ENCODE measurements around the gene VPS35. TPM values are rescaled to one million over a fixed set of nuclear protein-coding genes. Genes with fewer than 3 reads are reported as not detected.

Gene VPS35
- total and polyA plus RNA-seq, 10 of the 15 experiments (the other 5 are each of a cell fraction or from before 2014, with no cell fraction given): 28.5 to 125 (median 60.6) TPM

GRCh38 chr16:46714797-46715591 lies 26.0 kb upstream of the VPS35 start:
- intact Hi-C loops (cut with micrococcal nuclease; ENCODE audit: unreplicated experiment) (no loop called here), in situ Hi-C loops (cut with MboI) (no loop called here)
- DNase-seq (ENCODE audit: low read depth, low spot score): no peak
- ChIA-PET CTCF (interaction anchor here (1.6 kb wide), 1 partner anchor 10 kb away, joined by 3 read pairs; no protein-coding TSS in a partner anchor), POLR2A (no interaction called here), RAD21 (ENCODE audit: unreplicated experiment) (no interaction called here), SMC1A (ENCODE audit: uncharacterized antibody, unreplicated experiment) (interaction anchor here (0.5 kb wide), 1 partner anchor 109 kb away, joined by 3 read pairs; no protein-coding TSS in a partner anchor)
- 63% methylated on average over 7 of the region's 7 CpGs for WGBS (ENCODE audit: insufficient coverage, insufficient replicate concordance, low lambda C conversion rate, missing lambda C conversion rate)
- no TSS peak for BruUV-seq (replicated peaks)
- H3K36me3 ChIP-seq (ENCODE audit: control insufficient read depth in 2 of 2, insufficient read depth in 2 of 2, low read length in 1 of 2): no peaks in the 10 kb centered on the region
- FAIRE-seq: no peak
- no peaks in the 10 kb centered on the region for H3K9me3 ChIP-seq (replicated peaks; ENCODE audit: control insufficient read depth, insufficient read depth, low read length)
- no peak for ATAC-seq
- H3K27ac ChIP-seq (ENCODE audit: control insufficient read depth, insufficient read depth): no peak overlapping the region
- H3K4me2 ChIP-seq (ENCODE audit: control insufficient read depth, insufficient read depth): no peak overlapping the region
- H4K20me1 ChIP-seq (ENCODE audit: control insufficient read depth, insufficient read depth): no peaks in the 10 kb centered on the region
- no peak overlapping the region for H3K4me3 ChIP-seq
- TF ChIP-seq TCF7 (IDR thresholded peaks at IDR 0.05; ENCODE audit: borderline replicate concordance) (no peak), CBX5 (IDR thresholded peaks at IDR 0.05; ENCODE audit: low read depth) (no peak), TCF12 (IDR thresholded peaks at IDR 0.05; ENCODE audit: low read depth, low read length) (no peak), POLR2AphosphoS5 (IDR thresholded peaks at IDR 0.05; ENCODE audit: low read length) (no peak), POLR2A (IDR thresholded peaks at IDR 0.05; ENCODE audit: low read depth, low read length) (no peak)
- no peaks in the 10 kb centered on the region for H3K27me3 ChIP-seq (replicated peaks in 1 of 2; ENCODE audit: control insufficient read depth in 2 of 2, insufficient read depth in 2 of 2, low read length in 1 of 2)
- no peak overlapping the region for H2AFZ ChIP-seq (ENCODE audit: control insufficient read depth, low read depth, low read length)
- no peaks in the 10 kb centered on the region for H3K79me2 ChIP-seq (ENCODE audit: control insufficient read depth, insufficient read depth, low read length)
- H3K4me1 ChIP-seq (ENCODE audit: control insufficient read depth, insufficient read depth, low read length): peaks cover 10% of the 10 kb centered on the region
- no peak overlapping the region for H3K9ac ChIP-seq (ENCODE audit: control insufficient read depth, insufficient read depth, low read length)

- WGBS (ENCODE audit: insufficient coverage, insufficient replicate concordance, low lambda C conversion rate, missing lambda C conversion rate): 76% methylated on average over 3 of the region's 3 CpGs
- no peak overlapping the region for H2AFZ ChIP-seq (ENCODE audit: control insufficient read depth, low read depth, low read length)
- FAIRE-seq (no peak), ATAC-seq (no peak), DNase-seq (ENCODE audit: low read depth, low spot score) (no peak)
- ChIA-PET CTCF (interaction anchor here (1.6 kb wide), 1 partner anchor 8 kb away, joined by 3 read pairs; no protein-coding TSS in a partner anchor), POLR2A (no interaction called here), RAD21 (ENCODE audit: unreplicated experiment) (no interaction called here), SMC1A (ENCODE audit: uncharacterized antibody, unreplicated experiment) (interaction anchor here (1.1 kb wide), 1 partner anchor 8 kb away, joined by 4 read pairs; no protein-coding TSS in a partner anchor)
- no peaks in the 10 kb centered on the region for H3K79me2 ChIP-seq (ENCODE audit: control insufficient read depth, insufficient read depth, low read length)
- no peak overlapping the region for H3K4me2 ChIP-seq (ENCODE audit: control insufficient read depth, insufficient read depth)
- no TSS peak for BruUV-seq (replicated peaks)
- no peak overlapping the region for H3K4me3 ChIP-seq
- in situ Hi-C loops (cut with MboI): no loop called here
- H3K9ac ChIP-seq (ENCODE audit: control insufficient read depth, insufficient read depth, low read length): no peak overlapping the region
- TF ChIP-seq CBX5 (IDR thresholded peaks at IDR 0.05; ENCODE audit: low read depth): no peak
- TF ChIP-seq SKIL (IDR thresholded peaks at IDR 0.05; ENCODE audit: low read depth, poor library complexity, severe bottlenecking): no peak
- no peak for TF ChIP-seq LARP7 (IDR thresholded peaks at IDR 0.05)
- TF ChIP-seq CTCF (IDR thresholded peaks at IDR 0.05 in 2 of 3, conservative IDR thresholded peaks at IDR 0.05 in 1 of 3; ENCODE audit: control insufficient read depth in 2 of 3, extremely low read depth in 1 of 3, insufficient read depth in 1 of 3, low read depth in 3 of 3, low read length in 3 of 3): no peak
- no peaks in the 10 kb centered on the region for H3K27me3 ChIP-seq (replicated peaks in 1 of 2; ENCODE audit: control insufficient read depth in 2 of 2, insufficient read depth in 2 of 2, low read length in 1 of 2)
- H3K36me3 ChIP-seq (ENCODE audit: control insufficient read depth in 2 of 2, insufficient read depth in 2 of 2, low read length in 1 of 2): no peaks in the 10 kb centered on the region
- no peak overlapping the region for H3K27ac ChIP-seq (ENCODE audit: control insufficient read depth, insufficient read depth)
- H4K20me1 ChIP-seq (ENCODE audit: control insufficient read depth, insufficient read depth): no peaks in the 10 kb centered on the region
- H3K9me3 ChIP-seq (replicated peaks; ENCODE audit: control insufficient read depth, insufficient read depth, low read length): no peaks in the 10 kb centered on the region
- H3K4me1 ChIP-seq (ENCODE audit: control insufficient read depth, insufficient read depth, low read length): peaks cover 10% of the 10 kb centered on the region
- intact Hi-C loops (cut with micrococcal nuclease; ENCODE audit: unreplicated experiment): no loop called here
Observed at GRCh38 chr16:46713634-46714033, 24.7 kb upstream of the VPS35 start.

All from GM12878 (cell line).